Ascending aorta (tissue), 2 donors: ENCODE results near the gene DCP2. TPM values are rescaled to one million over a fixed set of nuclear protein-coding genes. Genes with fewer than 3 reads are reported as not detected.

ENCODE experiments used
- DNase-seq, 2 donors: peaks; one replicate each; pipeline ENCODE4 v3.0.0-alpha.2; 2019; ENCODE audit warnings: low spot score in 2 of 2
- H3K27ac ChIP-seq, 2 donors: fragments of 200-600 bp; sonication (generic); one replicate each; pipeline ENCODE4 v1.5.1; 2016 to 2017; ENCODE audit warnings: mild to moderate bottlenecking in 1 of 2
- H3K27me3 ChIP-seq: fragments of 200-600 bp; sonication (generic); one replicate; pipeline ENCODE4 v1.5.1; 2017
- H3K36me3 ChIP-seq, 2 donors: fragments of 200-600 bp; sonication (generic); one replicate each; pipeline ENCODE4 v1.5.1; 2016
- H3K4me1 ChIP-seq, 2 donors: fragments of 200-600 bp; sonication (generic); one replicate each; pipeline ENCODE4 v1.5.1; 2016 to 2017; ENCODE audit warnings: mild to moderate bottlenecking in 1 of 2
- H3K4me3 ChIP-seq, 2 donors: fragments of 200-600 bp; sonication (generic); one replicate each; pipeline ENCODE4 v1.5.1; 2016 to 2017; ENCODE audit warnings: mild to moderate bottlenecking in 1 of 2
- H3K9me3 ChIP-seq, 2 donors: fragments of 200-600 bp; sonication (generic); one replicate each; pipeline ENCODE4 v1.5.1; 2016
- CTCF ChIP-seq, 3 experiments: fragments of 200-600 bp in 2 of 3; fragments of 450-650 bp in 1 of 3; sonication (generic) in 2 of 3; IDR thresholded peaks; one replicate each; pipeline ENCODE4 v1.5.1; 2016 to 2019; ENCODE audit warnings: antibody characterized with exemption in 3 of 3, mild to moderate bottlenecking in 1 of 3, moderate library complexity in 1 of 3
- intact Hi-C: fragments of 100-400 bp; cut with DNase I; formaldehyde crosslinking; loops from one replicate; pipeline ENCODE4 v1.15.1; 2023
- total RNA-seq: library from RNA; depleted of rRNA; stranded (reverse); fragments of >200 nt; gene quantifications from one replicate; pipeline ENCODE4 v1.1.0, GENCODE V29; 2016

Gene DCP2
- total RNA-seq, 1 donor from 2014 or later = 24.6 TPM

GRCh38 chr5:113047733-113048652 is 71.4 kb downstream of the DCP2 start:
- Histone ChIP-seq H3K4me1 (peaks cover 4 to 16% of the 10 kb centered on the region in 2 donors), H3K27ac (no peak overlapping the region), H3K27me3 (no peaks in the 10 kb centered on the region), H3K9me3 (no peaks in the 10 kb centered on the region), H3K36me3 (peaks cover 0 to 4% of the 10 kb centered on the region in 2 donors), H3K4me3 (no peak overlapping the region)
- no peak for DNase-seq
- intact Hi-C loops = no loop called here
- TF ChIP-seq CTCF (IDR thresholded peaks at IDR 0.05) = no peak

GRCh38 chr5:113048931-113049330 is 72.3 kb downstream of the DCP2 start:
- no peaks in the 10 kb centered on the region for H3K9me3 ChIP-seq

GRCh38 chr5:113050721-113051382 is 74.3 kb downstream of the DCP2 start:
- no peak for TF ChIP-seq CTCF (IDR thresholded peaks at IDR 0.05)
- Histone ChIP-seq H3K4me3 (peak overlapping the region in 1 of 2 donors; percentile 26), H3K4me1 (peaks cover 4 to 16% of the 10 kb centered on the region in 2 donors), H3K9me3 (no peaks in the 10 kb centered on the region), H3K27me3 (no peaks in the 10 kb centered on the region), H3K27ac (peak overlapping the region in 1 of 2 donors; percentile 43), H3K36me3 (peaks cover 0 to 9% of the 10 kb centered on the region in 2 donors)
- intact Hi-C loops = no loop called here
- DNase-seq = no peak

More at GRCh38 chr5:113048931-113049330, 72.3 kb downstream of the DCP2 start:
- H3K4me3 ChIP-seq = no peak overlapping the region
- peaks cover 0 to 9% of the 10 kb centered on the region in 2 donors for H3K36me3 ChIP-seq
- TF ChIP-seq CTCF (IDR thresholded peaks at IDR 0.05) = no peak
- intact Hi-C loops = no loop called here
- H3K4me1 ChIP-seq = peaks cover 4 to 16% of the 10 kb centered on the region in 2 donors
- H3K27me3 ChIP-seq = no peaks in the 10 kb centered on the region
- H3K27ac ChIP-seq = no peak overlapping the region
- no peak for DNase-seq

- Histone ChIP-seq H3K4me1 (peaks cover 4 to 16% of the 10 kb centered on the region in 2 donors), H3K4me3 (no peak overlapping the region), H3K36me3 (peaks cover 0 to 6% of the 10 kb centered on the region in 2 donors), H3K27me3 (no peaks in the 10 kb centered on the region), H3K9me3 (no peaks in the 10 kb centered on the region), H3K27ac (no peak overlapping the region)
- intact Hi-C loops = no loop called here
- TF ChIP-seq CTCF (IDR thresholded peaks at IDR 0.05) = no peak
- no peak for DNase-seq
Measured at GRCh38 chr5:113052041-113052795, 75.6 kb downstream of the DCP2 start.

GRCh38 chr5:113053511-113053995 is 77.0 kb downstream of the DCP2 start:
- Histone ChIP-seq H3K27me3 (no peaks in the 10 kb centered on the region), H3K4me1 (peaks cover 4 to 16% of the 10 kb centered on the region in 2 donors), H3K27ac (no peak overlapping the region), H3K4me3 (no peak overlapping the region), H3K36me3 (peaks cover 0 to 5% of the 10 kb centered on the region in 2 donors), H3K9me3 (no peaks in the 10 kb centered on the region)
- no peak for TF ChIP-seq CTCF (IDR thresholded peaks at IDR 0.05)
- intact Hi-C loops = no loop called here
- no peak for DNase-seq
